Measurements from ENCODE around the gene LEAP2. TPM values are rescaled to one million over a fixed set of nuclear protein-coding genes. Genes with fewer than 3 reads are reported as not detected.

Gene LEAP2
- total and polyA plus RNA-seq, 10 of the 15 experiments (the other 5 are each of a cell fraction or from before 2014, with no cell fraction given) = 1.9 to 8.8 (median 2.3) TPM

GRCh38 chr5:132837868-132838267 lies 35.6 kb upstream of the LEAP2 start:
- no peak for ATAC-seq
- ChIA-PET POLR2A (no interaction called here), CTCF (interaction anchor here (1.0 to 1.1 kb wide), 2 partner anchors 17 kb away, joined by 3 read pairs; no protein-coding TSS in a partner anchor), SMC1A (ENCODE audit: uncharacterized antibody, unreplicated experiment) (no interaction called here), RAD21 (ENCODE audit: unreplicated experiment) (interaction anchor here (0.5 kb wide), 1 partner anchor 181 kb away, joined by 3 read pairs; no protein-coding TSS in a partner anchor)
- no peaks in the 10 kb centered on the region for H3K36me3 ChIP-seq (ENCODE audit: control insufficient read depth in 2 of 2, insufficient read depth in 2 of 2, low read length in 1 of 2)
- no peak for FAIRE-seq
- no peak overlapping the region for H3K4me3 ChIP-seq
- H3K4me1 ChIP-seq (ENCODE audit: control insufficient read depth, insufficient read depth, low read length) = no peaks in the 10 kb centered on the region
- 100% methylated on average over 2 of the region's 2 CpGs for WGBS (ENCODE audit: insufficient coverage, insufficient replicate concordance, low lambda C conversion rate, missing lambda C conversion rate)
- no peak overlapping the region for H3K27ac ChIP-seq (ENCODE audit: control insufficient read depth, insufficient read depth)
- H2AFZ ChIP-seq (ENCODE audit: control insufficient read depth, low read depth, low read length) = no peak overlapping the region; the same call in 1 of the 2 replicates
- BruUV-seq (replicated peaks) = no TSS peak
- H3K27me3 ChIP-seq (replicated peaks in 1 of 2; ENCODE audit: control insufficient read depth in 2 of 2, insufficient read depth in 2 of 2, low read length in 1 of 2) = no peaks in the 10 kb centered on the region
- no peak overlapping the region for H3K9ac ChIP-seq (ENCODE audit: control insufficient read depth, insufficient read depth, low read length)
- in situ Hi-C loops (cut with MboI) (no loop called here), intact Hi-C loops (cut with micrococcal nuclease; ENCODE audit: unreplicated experiment) (no loop called here)
- no peaks in the 10 kb centered on the region for H3K79me2 ChIP-seq (ENCODE audit: control insufficient read depth, insufficient read depth, low read length)
- H3K4me2 ChIP-seq (ENCODE audit: control insufficient read depth, insufficient read depth) = no peak overlapping the region
- no peak for DNase-seq (ENCODE audit: low read depth, low spot score)
- H3K9me3 ChIP-seq (replicated peaks; ENCODE audit: control insufficient read depth, insufficient read depth, low read length) = no peaks in the 10 kb centered on the region
- H4K20me1 ChIP-seq (ENCODE audit: control insufficient read depth, insufficient read depth) = no peaks in the 10 kb centered on the region
- TF ChIP-seq TBL1XR1 (IDR thresholded peaks at IDR 0.05; ENCODE audit: low read depth, low read length) (no peak), POLR2AphosphoS2 (IDR thresholded peaks at IDR 0.05; ENCODE audit: low read depth, low read length) (no peak), CTCF (IDR thresholded peaks at IDR 0.05 in 2 of 3, conservative IDR thresholded peaks at IDR 0.05 in 1 of 3; ENCODE audit: control insufficient read depth in 2 of 3, extremely low read depth in 1 of 3, insufficient read depth in 1 of 3, low read depth in 3 of 3, low read length in 3 of 3) (no peak), FOS (IDR thresholded peaks at IDR 0.05; ENCODE audit: borderline replicate concordance, extremely low read depth, insufficient read length) (no peak), E2F8 (IDR thresholded peaks at IDR 0.05; ENCODE audit: low read depth, partially characterized antibody) (no peak), NFYA (IDR thresholded peaks at IDR 0.05; ENCODE audit: borderline replicate concordance, low read depth, low read length) (no peak), ZNF687 (IDR thresholded peaks at IDR 0.05) (no peak), SUZ12 (IDR thresholded peaks at IDR 0.05; ENCODE audit: unreplicated experiment) (no peak), TCF7 (IDR thresholded peaks at IDR 0.05; ENCODE audit: borderline replicate concordance) (no peak), USF1 (IDR thresholded peaks at IDR 0.05; ENCODE audit: borderline replicate concordance, extremely low read length, insufficient read depth, low read depth, low read length) (no peak), NR2F1 (conservative IDR thresholded peaks at IDR 0.05) (no peak)

All from GM12878 (cell line).